Stimulated activated CD8-positive, alpha-beta memory T cell treated with anti-CD3 and anti-CD28 coated beads, Interleukin-7, amount 100 ng/mL, for 48 hours (primary cell): ENCODE data around the gene PBX3.

Experiments used
- DNase-seq, 2 donors: peaks; one replicate each; pipeline ENCODE4 v3.0.0-alpha.2; 2020; ENCODE audit warnings: low read depth in 1 of 2; ENCODE audit errors: extremely low read depth in 1 of 2

PBX3 gene

DNA sequence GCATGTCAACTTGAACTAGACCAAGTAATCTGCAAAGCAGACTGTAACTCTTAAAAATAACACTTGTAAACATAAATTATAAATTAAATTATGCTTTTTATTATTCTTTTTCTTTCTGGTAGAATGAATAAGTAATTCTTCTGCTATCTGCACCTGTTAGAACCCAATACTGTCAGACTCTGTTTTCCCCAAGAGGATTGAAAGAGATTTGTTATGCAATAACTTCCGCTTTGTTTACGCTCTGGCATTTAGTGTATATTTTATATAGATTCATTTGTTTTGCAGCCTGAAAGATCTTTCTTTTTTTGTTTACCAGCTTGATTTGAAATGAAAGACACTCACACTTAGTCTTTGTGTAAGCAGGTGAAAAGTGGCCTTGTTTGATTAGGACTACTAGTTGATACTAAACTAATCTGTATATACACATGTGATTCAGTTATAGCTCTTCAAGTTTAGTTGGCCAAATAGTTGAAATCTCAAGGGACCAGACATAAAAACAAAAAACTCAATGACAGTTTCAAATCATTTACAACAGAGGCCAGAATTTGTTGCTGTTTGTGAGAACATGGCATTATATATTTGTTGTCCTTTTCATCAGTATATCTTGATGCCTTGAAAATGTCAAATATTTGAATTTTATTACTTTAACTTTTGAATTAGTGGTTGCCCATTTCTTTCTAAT lies 155.8 kb downstream of the PBX3 start:
- DNase-seq = no peak

DNA sequence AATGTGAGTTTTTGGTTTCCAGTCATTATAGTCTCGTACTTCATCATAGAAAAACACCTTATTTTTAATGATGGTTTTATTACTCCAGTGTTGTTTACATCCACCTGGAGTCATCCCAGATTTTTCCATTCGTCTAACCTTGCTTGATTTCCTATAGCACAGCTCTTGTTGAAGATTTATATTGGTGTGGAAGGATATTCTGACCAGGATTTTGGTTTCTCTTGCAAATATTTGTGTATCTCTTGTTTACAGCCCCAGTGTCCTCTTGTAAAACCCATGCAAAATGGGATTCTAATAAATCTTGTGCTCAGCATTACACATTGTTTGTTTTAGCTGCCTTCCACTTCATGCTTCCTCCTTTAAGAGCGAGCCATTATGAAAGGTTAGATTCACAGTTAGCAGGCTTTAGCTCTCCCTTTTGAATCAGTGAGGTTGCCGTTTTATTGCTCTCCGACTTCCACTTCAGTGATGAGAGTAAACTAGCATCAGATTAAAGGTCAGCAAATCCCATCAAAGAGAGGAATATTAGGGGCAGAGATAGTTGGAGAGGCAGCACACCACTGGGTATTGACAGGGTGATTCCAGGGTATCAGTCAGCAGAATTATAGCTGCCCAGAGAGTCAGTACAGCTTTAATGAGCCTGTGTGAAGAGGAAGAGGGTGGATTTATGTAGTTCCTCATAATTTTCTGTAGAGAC lies 157.1 kb downstream of the PBX3 start:
- DNase-seq = no peak

GRCh38 chr9:125906144-125906543 lies 159.0 kb downstream of the PBX3 start:
- DNase-seq = no peak

DNA sequence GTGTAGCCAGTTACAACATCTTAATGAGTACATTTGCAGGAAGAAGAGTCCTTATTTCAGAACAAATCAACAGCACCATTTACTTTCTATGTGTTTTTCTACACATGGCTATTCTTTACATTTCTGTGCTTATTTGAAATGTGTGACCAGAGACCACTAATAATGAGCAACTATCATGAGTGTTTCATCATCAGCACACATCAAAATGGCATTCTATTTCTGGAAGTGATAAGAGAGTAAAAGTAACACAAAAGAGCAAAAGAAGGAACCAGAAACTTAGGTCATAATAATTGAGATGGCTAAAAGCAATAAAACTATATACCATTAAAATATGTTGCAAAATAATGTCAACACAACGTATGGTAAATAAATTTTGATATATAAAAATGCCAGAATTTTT lies 159.7 kb downstream of the PBX3 start:
- no peak for DNase-seq

DNA sequence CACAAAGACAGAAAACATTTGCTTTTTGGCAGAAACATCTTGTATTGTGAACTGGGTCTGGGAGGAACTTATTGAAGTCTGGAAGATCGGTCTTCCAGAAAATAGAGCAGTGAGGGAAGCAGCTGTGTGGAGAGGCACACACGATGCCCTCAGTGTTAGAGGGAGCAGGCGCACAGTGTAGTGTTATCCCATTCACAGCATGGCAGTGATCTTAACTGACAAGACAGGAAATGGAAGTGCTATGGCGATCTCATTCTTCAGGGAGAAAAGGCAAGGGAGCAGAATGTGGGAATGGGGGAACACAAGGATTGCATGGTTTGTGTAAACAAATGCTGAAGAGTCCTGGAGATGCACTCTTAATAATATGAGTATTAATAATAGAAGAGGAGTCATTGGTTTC lies 161.0 kb downstream of the PBX3 start:
- no peak for DNase-seq

- no peak for DNase-seq
Measured at GRCh38 chr9:125908966-125909365, 161.8 kb downstream of the PBX3 start.

DNA sequence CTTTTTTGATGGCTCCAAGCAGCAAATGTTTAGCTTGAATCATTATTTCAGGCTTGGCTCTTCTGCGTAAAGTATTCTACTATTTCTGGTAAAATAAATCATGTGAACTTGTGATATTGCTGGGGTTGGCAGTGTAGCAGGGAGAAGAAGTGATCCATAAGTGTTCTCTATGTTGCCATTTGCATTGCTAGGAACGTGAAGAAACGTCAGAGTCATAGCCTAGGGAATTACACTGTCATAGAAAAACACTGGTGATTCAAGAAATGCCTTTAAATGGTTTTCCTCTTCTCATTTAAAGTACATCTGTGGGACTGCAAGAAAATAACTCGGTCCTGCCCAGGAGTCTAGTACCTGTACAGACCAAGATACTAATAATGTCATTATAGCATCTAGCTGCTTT lies 162.3 kb downstream of the PBX3 start:
- DNase-seq = no peak

- DNase-seq = no peak
Measured at GRCh38 chr9:125910286-125910685, 163.1 kb downstream of the PBX3 start.

DNA sequence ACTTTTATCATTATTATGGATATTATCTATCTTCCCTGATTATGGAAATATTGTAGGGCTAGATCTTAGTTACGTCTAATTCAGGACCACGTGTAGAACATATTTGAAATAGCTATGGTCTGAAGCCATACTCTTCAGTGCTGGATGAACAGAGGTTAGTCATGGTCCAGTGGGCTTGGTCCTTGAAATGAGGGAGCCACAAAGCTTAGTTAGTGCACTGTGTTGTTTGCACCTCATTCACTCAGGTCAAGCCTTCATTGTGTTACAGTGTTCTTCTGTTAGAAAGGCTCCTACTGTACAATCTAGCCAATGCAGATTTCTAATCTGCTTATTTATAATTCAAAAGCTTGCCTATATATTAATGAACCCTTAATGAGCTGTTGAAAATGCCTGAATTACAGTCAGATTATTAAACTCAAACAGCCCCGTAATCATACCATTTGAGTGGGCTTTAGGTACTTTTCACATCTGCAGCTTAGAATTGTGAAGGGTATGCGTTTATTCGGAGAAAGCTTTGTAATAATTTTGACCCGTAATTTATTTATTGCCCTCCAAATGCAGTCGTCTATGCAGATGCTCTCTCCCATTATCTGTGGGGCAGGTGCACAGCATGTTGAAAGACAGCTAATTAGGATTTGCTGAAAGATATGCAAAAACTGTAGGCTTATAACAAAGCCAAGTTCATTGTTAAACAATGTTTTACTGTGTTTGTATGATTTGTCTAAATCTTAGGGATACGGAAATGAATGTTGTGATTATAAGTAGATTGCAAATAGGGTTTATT lies 164.9 kb downstream of the PBX3 start:
- DNase-seq = no peak

DNA sequence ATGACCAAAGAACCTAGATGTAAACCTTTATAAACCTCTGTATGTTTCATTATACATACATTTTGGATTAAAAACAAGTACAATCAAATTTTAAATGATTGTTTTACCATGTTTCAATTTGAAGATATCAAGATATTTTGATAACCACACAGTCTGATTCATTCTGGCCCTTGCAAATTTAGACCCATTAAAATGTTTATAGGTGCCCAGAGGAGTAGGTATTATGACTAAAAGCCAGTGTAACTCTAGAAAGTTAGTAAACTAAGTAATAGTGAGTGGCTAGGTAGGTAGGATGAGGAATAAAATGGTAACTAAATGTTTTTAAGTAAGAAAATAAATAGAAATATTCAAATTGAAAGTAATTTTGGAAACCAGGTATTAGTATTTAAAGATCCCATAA lies 165.5 kb downstream of the PBX3 start:
- DNase-seq = no peak

- no peak for DNase-seq
Measured at GRCh38 chr9:125913551-125913950, 166.4 kb downstream of the PBX3 start.

DNA sequence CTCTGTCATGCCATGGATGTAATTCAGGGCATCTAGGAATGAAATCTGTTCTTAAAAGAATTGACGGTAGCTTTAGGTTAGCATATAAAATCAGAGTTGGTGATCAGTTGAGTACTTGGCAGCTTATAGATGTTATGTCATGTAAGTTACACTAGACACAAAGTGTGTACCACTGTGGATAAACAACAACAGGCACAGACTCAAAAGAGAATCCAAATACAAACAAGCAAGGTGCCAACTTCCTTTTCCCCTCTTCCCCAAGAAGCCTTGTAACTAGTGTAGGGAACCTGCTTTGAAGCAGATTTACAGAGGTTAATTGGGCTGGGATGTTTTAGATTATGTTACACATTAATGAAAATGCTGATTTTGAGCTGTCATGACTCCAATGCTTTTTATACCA lies 167.2 kb downstream of the PBX3 start:
- DNase-seq = no peak

- no peak for DNase-seq
Measured at GRCh38 chr9:125915606-125916005, 168.4 kb downstream of the PBX3 start.

DNA sequence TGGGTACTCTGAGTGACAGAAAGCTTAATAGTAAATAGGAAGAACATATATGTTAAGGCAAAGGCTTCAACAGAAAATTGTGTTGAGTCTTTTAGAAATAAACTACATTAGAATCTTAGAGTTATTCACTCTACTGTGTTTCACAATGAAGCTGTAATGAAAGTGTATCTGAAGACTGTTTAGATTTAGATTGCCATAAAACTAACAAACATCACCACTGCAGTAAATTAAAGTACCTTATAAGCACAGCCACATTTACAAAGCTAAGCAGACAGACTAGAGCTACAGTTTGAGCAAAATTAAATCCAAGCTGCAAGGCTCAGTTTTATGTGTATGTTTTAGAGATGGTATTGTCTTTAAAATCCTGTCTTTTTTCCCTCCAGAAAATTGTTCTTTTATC lies 172.4 kb downstream of the PBX3 start:
- DNase-seq = no peak

- no peak for DNase-seq
Measured at GRCh38 chr9:125920402-125920801, 173.2 kb downstream of the PBX3 start.

- no peak for DNase-seq
Measured at GRCh38 chr9:125922854-125923253, 175.7 kb downstream of the PBX3 start.

- no peak for DNase-seq
Measured at GRCh38 chr9:125924351-125924750, 177.2 kb downstream of the PBX3 start.

GRCh38 chr9:125926936-125927335 lies 179.8 kb downstream of the PBX3 start:
- DNase-seq = no peak

DNA sequence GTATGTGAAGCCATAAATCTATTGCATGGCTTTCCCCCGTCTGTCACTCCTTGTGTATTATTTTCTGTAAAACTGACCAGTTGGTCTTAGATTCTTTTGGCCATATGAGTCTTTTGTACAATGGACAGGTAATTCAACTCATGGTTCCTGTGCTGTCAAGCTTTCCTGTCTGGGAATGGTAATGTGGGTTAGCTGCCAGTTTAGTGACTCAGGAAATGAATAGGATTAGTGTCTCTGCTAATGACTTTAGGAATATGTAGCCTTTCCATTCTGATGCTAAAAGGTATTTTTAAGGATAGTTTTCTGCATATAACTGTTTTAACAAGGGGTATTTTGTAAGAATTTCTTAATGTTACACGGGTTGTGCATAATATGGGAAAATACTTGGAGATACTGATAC lies 182.7 kb downstream of the PBX3 start:
- no peak for DNase-seq

- no peak for DNase-seq
Measured at GRCh38 chr9:125931211-125931610, 184.0 kb downstream of the PBX3 start.

- DNase-seq = no peak
Measured at GRCh38 chr9:125932012-125932411, 184.8 kb downstream of the PBX3 start.
